ENCODE measurements around the gene RYR1. TPM values are rescaled to one million over a fixed set of nuclear protein-coding genes. Genes with fewer than 3 reads are reported as not detected.

The RYR1 gene
- total RNA-seq, 4 donors from 2014 or later: 8.4 to 35.1 (median 16.6) TPM

GRCh38 chr19:38503077-38503410, 69.6 kb downstream of the RYR1 start:
- intact Hi-C loops (cut with DNase I; ENCODE audit: low total_unique reads): no loop called here
- TF ChIP-seq POLR2A (IDR thresholded peaks at IDR 0.05) (no peak), CTCF (IDR thresholded peaks at IDR 0.05) (no peak)
- no peak overlapping the region for H3K4me3 ChIP-seq (ENCODE audit: low read depth, poor library complexity, severe bottlenecking)
- no peak for DNase-seq (ENCODE audit: low spot score in 2 of 2)
- 80 to 81% methylated on average over 4 of the region's 4 CpGs for WGBS, 2 donors

- H3K4me3 ChIP-seq (ENCODE audit: low read depth, poor library complexity, severe bottlenecking): no peak overlapping the region
- intact Hi-C loops (cut with DNase I; ENCODE audit: low total_unique reads): no loop called here
- TF ChIP-seq CTCF (IDR thresholded peaks at IDR 0.05) (no peak), POLR2A (IDR thresholded peaks at IDR 0.05) (no peak)
- 59 to 62% methylated on average over 3 of the region's 3 CpGs for WGBS, 2 donors
- no peak for DNase-seq (ENCODE audit: low spot score in 2 of 2)
These were observed 72.5 kb downstream of the RYR1 start for GRCh38 chr19:38505958-38506357.

GRCh38 chr19:38506375-38506722, 72.9 kb downstream of the RYR1 start:
- intact Hi-C loops (cut with DNase I; ENCODE audit: low total_unique reads): no loop called here
- WGBS, 2 donors: 85 to 92% methylated on average over 11 of the region's 11 CpGs
- DNase-seq (ENCODE audit: low spot score in 2 of 2): no peak
- H3K4me3 ChIP-seq (ENCODE audit: low read depth, poor library complexity, severe bottlenecking): no peak overlapping the region
- TF ChIP-seq POLR2A (IDR thresholded peaks at IDR 0.05): no peak
- TF ChIP-seq CTCF (IDR thresholded peaks at IDR 0.05): no peak

- peak; percentile 66 to 96 for DNase-seq (ENCODE audit: low spot score in 2 of 2)
- TF ChIP-seq CTCF (IDR thresholded peaks at IDR 0.05) (no peak), POLR2A (IDR thresholded peaks at IDR 0.05) (no peak)
- no peak overlapping the region for H3K4me3 ChIP-seq (ENCODE audit: low read depth, poor library complexity, severe bottlenecking)
- intact Hi-C loops (cut with DNase I; ENCODE audit: low total_unique reads): no loop called here
- WGBS, 2 donors: 28 to 70% methylated on average over 35 of the region's 35 CpGs
These were observed 73.4 kb downstream of the RYR1 start for GRCh38 chr19:38506723-38507550.

- WGBS, 2 donors: 68 to 69% methylated on average over 12 of the region's 12 CpGs
- intact Hi-C loops (cut with DNase I; ENCODE audit: low total_unique reads): no loop called here
- H3K4me3 ChIP-seq (ENCODE audit: low read depth, poor library complexity, severe bottlenecking): no peak overlapping the region
- no peak for DNase-seq (ENCODE audit: low spot score in 2 of 2)
- no peak for TF ChIP-seq POLR2A (IDR thresholded peaks at IDR 0.05)
- no peak for TF ChIP-seq CTCF (IDR thresholded peaks at IDR 0.05)
These were observed 74.1 kb downstream of the RYR1 start for GRCh38 chr19:38507551-38508127.

All from lower leg skin (tissue), 4 donors.